Measurements from ENCODE around the gene PPP1R9B. TPM values are rescaled to one million over a fixed set of nuclear protein-coding genes. Genes with fewer than 3 reads are reported as not detected.

The PPP1R9B gene
- 27.2 and 38.5 TPM in 2 replicates for total RNA-seq

GRCh38 chr17:50150354-50151040 lies at the start of gene PPP1R9B:
Gene PPP1R9B, minus strand, starts transcription at chr17:50150677. Its CDS starts 164 bp downstream, at chr17:50150513.

GRCh38 chr17:50165867-50166517 lies 15.5 kb upstream of the PPP1R9B start, which contains the start of gene SGCA:
Gene SGCA, plus strand, starts transcription at chr17:50166005. Its CDS starts 36 bp downstream, at chr17:50166041.

GRCh38 chr17:50129728-50130558 lies 20.5 kb downstream of the PPP1R9B start, which contains the start of gene SAMD14:
Gene SAMD14, minus strand, starts transcription at chr17:50130160. Its CDS starts 5,201 bp downstream, at chr17:50124959.

GRCh38 chr17:50094753-50095619 lies 55.5 kb downstream of the PPP1R9B start, which contains the start of gene PDK2:
Gene PDK2, plus strand, starts transcription at chr17:50095351. Its CDS starts 85 bp downstream, at chr17:50095436.

Other genes starting within 250 kb of the PPP1R9B start
- not detected in 2 replicates for gene DLX4, start 181.5 kb downstream of the PPP1R9B start, total RNA-seq
- under 0.01 and 0.98 TPM in 2 replicates for gene DLX3, start 155.5 kb downstream of the PPP1R9B start, total RNA-seq
- 21.7 and 133 TPM in 2 replicates for gene ITGA3, start 94.6 kb downstream of the PPP1R9B start, total RNA-seq
- gene PDK2, start 55.3 kb downstream of the PPP1R9B start, total RNA-seq: 12.3 and 26.1 TPM in 2 replicates
- 0.37 and 0.59 TPM in 2 replicates for gene SAMD14, start 20.5 kb downstream of the PPP1R9B start, total RNA-seq
- not detected in 2 replicates for gene SGCA, start 15.3 kb upstream of the PPP1R9B start, total RNA-seq
- gene COL1A1, start 51.0 kb upstream of the PPP1R9B start, total RNA-seq: 577 and 1,334 TPM in 2 replicates
- gene TMEM92, start 123.8 kb upstream of the PPP1R9B start, total RNA-seq: not detected in 2 replicates
- gene XYLT2, start 195.4 kb upstream of the PPP1R9B start, total RNA-seq: 36.7 and 46.1 TPM in 2 replicates
- gene MRPL27, start 222.5 kb upstream of the PPP1R9B start, total RNA-seq: 46.1 and 60.3 TPM in 2 replicates
- gene EME1, start 222.6 kb upstream of the PPP1R9B start, total RNA-seq: 9.4 and 10.3 TPM in 2 replicates
- 172 and 222 TPM in 2 replicates for gene LRRC59, start 246.8 kb upstream of the PPP1R9B start, total RNA-seq

Data from subcutaneous preadipocyte (primary cell).